Fibroblast of the aortic adventitia (primary cell): ENCODE results near the gene CARD18. TPM values are rescaled to one million over a fixed set of nuclear protein-coding genes. Genes with fewer than 3 reads are reported as not detected.

Source experiments
- DNase-seq: peaks from one replicate; pipeline ENCODE4 v3.0.0-alpha.2; 2010; ENCODE audit warnings: low read depth
- H3K4me3 ChIP-seq: 2 replicates; pipeline ENCODE4 v1.5.1; 2011; ENCODE audit warnings: low read depth, mild to moderate bottlenecking, control low read depth, low read length, moderate library complexity
- total RNA-seq: library from RNA; depleted of rRNA; stranded (reverse); fragments of >200 nt; gene quantifications from 2 replicates; pipeline ENCODE4 v1.2.3, GENCODE V29; 2012; ENCODE audit warnings: low replicate concordance
- TF ChIP-seq, protein P1 (sequence below): IDR thresholded peaks from 2 replicates; pipeline ENCODE4 v1.5.1; 2011; ENCODE audit warnings: mild to moderate bottlenecking, low read length, control low read depth, inconsistent platforms; ENCODE audit not compliant: insufficient read depth

Gene CARD18
- total RNA-seq, 1 donor, result not detected

DNA sequence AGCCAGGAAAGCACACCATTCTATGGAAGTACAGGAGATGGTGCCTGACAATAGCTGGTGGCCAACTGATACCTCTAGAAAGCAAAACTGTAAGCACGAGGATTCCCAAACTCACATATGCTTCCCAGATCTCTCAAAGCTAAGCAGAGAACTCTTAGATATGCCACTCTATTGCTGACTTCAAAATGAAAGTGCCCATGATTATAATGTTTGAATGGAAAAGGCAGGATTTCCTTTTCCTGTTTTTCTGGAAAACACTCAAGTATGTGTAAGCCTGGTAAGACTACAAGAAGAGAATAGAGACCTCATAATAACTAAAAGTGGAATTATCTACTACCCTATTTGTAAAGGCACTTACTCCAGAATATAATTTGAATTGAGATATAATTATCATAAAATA is 2.6 kb upstream of the CARD18 start:
- no peak overlapping the region for H3K4me3 ChIP-seq
- TF ChIP-seq, protein P1, sequence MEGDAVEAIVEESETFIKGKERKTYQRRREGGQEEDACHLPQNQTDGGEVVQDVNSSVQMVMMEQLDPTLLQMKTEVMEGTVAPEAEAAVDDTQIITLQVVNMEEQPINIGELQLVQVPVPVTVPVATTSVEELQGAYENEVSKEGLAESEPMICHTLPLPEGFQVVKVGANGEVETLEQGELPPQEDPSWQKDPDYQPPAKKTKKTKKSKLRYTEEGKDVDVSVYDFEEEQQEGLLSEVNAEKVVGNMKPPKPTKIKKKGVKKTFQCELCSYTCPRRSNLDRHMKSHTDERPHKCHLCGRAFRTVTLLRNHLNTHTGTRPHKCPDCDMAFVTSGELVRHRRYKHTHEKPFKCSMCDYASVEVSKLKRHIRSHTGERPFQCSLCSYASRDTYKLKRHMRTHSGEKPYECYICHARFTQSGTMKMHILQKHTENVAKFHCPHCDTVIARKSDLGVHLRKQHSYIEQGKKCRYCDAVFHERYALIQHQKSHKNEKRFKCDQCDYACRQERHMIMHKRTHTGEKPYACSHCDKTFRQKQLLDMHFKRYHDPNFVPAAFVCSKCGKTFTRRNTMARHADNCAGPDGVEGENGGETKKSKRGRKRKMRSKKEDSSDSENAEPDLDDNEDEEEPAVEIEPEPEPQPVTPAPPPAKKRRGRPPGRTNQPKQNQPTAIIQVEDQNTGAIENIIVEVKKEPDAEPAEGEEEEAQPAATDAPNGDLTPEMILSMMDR, result no peak
- DNase-seq, result no peak

DNA sequence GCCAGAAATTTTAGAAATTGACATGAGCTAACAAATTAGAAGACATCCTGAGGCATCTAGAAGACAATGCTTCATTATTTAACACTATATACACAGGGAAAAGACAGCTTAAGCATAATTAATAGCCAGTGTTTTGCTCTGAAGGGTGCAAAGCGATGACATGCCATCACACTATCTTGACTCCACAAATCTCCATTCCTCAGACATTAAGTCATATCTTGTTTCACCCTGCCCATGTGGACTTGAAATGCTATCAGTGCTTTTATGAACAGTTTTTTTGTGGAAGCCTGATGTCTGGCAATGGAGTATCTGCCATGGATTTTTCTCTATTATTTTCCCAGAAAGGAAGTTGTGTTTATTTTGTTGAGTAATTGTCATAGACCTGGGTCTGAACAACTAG is 2.3 kb downstream of the CARD18 start:
- DNase-seq, result peak; percentile 61
- TF ChIP-seq, protein P1, result no peak
- H3K4me3 ChIP-seq, result no peak overlapping the region

DNA sequence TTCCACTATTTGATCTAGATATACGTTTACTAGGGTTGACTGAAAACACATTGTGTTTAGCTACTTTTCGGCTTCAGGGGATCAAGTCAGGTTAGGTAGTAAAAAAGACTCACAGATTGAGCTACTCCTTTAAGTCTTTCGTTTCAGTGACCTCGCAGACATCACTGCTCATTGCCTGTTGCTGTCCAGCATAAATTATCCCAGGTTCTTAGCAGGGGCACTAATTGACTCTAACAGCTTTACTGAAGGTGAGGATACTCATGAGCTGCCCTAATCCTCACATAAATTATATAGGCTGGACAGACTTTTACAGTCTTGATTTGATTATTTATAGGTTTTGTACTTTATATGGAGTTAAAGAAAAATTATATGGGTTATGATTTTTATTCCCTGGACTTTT is 3.7 kb downstream of the CARD18 start:
- no peak for DNase-seq
- TF ChIP-seq, protein P1, result no peak
- no peak overlapping the region for H3K4me3 ChIP-seq

DNA sequence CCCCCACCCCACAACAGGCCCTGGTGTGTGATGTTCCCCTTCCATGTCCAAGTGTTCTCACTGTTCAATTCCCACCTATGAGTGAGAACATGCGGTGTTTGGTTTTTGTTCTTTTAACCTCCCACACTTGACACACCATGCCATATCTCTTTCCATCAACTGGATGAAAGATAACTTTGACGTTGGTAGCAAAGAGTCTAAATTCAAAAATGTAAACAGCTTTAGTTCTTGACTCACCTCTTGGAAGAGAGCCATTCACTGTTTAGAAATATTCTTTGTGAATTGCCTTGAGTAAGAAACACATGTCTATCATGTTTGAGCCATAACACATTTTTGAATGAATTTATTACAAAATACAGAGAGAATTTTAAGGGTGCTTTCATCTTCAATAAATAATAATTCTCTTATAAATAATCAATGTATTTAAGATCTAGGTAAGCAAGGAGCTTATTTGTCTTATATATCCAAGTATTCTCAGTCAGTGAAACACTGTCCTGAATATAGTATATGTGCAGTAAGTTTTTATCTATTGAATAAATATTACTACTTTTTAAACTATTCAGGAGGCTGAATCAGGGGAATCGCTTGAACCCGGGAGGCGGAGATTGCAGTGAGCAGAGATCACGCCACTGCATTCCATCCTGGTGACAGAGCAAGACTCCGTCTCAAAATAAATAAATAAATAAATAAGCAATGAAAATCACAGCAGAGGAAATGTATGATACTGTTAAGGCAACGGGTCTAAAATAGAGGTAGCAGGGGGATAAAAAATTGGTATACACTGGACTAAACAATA is 6.7 kb downstream of the CARD18 start:
- DNase-seq, result peak; percentile 36
- no peak overlapping the region for H3K4me3 ChIP-seq
- TF ChIP-seq, protein P1, result no peak

DNA sequence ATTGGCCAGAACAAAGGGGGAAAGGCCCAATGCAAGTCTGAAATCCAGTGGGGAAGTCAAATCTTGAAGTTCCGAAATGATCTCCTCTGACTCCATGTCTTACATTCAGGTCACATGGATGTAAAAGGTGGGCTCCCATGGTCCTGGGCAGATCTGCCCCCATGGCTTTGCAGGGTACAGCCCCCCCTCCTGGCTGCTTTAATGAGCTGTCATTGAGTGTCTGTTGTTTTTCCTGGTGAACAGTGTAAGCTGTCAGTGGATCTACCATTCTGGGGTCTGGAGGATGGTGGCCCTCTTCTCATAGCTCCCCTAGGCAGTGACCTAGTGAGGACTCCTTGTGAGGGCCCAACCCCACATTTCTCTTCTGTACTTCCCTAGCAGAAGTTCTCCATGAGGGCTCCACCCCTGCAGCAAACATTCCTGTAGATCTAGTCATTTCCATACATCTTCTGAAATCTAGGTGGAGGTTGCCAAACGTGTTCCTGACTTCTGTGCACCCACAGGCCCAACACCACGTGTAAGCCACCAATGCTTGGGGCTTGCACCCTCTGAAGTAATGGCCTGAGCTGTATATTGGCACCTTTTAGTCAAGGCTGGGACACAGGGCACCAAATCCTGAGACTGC is 9.3 kb downstream of the CARD18 start:
- DNase-seq, result no peak
- H3K4me3 ChIP-seq, result no peak overlapping the region
- TF ChIP-seq, protein P1, result no peak

DNA sequence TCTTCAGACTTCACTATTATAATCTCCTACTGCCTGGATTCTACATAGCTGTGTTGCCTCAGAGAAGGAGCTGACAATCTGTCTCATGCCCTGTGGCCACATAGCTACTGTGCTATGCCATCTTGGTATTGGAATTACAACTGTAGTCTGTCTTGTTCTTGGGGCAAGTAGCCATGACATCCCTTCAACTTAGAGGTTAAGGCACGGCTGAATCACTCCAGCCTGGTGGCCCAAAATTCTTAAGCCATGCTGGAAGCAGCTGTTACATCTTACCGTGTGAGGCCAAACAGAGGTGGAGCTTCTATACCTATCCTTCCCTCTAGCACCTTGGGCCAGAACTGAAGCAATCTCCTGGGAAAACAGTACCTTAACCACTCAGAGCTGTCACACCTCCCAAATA is 14.8 kb downstream of the CARD18 start:
- DNase-seq, result no peak
- TF ChIP-seq, protein P1, result no peak
- H3K4me3 ChIP-seq, result no peak overlapping the region
